ENCODE measurements around the gene SYNGR4. TPM values are rescaled to one million over a fixed set of nuclear protein-coding genes. Genes with fewer than 3 reads are reported as not detected.

Gene SYNGR4
- total RNA-seq, 1 experiment from 2014 or later = not detected

DNA sequence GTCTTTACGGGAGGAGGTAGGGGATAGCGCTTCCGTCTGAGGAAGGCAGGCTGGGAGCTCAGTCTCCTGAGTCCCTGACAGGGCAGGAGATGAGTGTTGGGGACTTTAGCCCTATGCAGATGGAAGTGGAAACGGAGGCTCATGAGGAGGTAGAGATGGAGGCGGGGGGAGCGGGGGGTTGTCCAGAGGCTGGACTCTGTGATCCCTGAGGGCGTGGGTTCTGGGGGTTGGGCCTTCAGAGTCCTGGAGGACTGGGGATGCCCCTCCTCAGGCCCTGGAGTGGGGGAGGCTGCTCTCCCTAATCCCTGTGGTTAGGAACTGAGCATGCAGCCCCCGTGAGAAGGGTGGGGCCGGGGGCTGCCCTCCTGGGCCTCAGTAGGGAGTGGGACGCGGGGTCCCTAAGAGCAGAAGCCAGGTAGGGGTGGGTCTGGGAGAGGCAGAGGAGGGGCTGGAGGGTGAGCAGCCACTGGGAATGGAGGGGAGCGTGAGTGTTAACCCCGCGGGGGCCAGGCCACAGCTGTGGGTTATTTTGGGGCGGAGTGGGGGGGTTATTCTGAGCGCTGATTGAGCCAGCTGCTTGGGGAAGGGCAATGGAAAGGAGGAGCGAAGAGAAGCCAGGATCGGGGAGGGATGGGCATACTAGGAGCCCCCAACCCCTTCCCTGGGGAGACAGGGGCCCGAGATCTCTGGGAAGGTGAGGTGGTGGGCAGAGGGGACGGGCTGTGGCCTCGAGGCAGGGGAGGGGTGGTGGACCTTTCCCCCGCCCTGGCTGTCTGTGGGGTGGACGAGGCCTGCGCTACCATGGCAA is 32.1 kb downstream of the SYNGR4 start:
- DNase-seq (ENCODE audit: low spot score) = no peak

DNA sequence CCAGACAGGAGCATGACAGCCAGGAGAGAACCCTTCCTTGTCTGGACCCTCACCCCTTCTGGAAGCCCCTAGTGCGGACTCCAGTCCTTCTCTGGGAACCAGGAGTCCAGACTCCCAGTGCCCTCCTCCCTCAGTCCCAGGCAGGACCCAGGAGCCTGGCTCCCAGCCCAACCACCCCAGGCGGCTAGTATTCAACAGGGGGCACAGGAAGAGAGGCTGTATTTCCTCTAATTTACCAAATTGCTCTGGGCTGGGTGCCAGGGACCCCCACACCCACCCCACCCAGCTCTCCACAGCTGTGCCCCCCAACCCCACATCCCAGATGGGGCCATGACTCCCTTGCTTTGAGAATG is 32.6 kb downstream of the SYNGR4 start:
- DNase-seq (ENCODE audit: low spot score) = no peak

DNA sequence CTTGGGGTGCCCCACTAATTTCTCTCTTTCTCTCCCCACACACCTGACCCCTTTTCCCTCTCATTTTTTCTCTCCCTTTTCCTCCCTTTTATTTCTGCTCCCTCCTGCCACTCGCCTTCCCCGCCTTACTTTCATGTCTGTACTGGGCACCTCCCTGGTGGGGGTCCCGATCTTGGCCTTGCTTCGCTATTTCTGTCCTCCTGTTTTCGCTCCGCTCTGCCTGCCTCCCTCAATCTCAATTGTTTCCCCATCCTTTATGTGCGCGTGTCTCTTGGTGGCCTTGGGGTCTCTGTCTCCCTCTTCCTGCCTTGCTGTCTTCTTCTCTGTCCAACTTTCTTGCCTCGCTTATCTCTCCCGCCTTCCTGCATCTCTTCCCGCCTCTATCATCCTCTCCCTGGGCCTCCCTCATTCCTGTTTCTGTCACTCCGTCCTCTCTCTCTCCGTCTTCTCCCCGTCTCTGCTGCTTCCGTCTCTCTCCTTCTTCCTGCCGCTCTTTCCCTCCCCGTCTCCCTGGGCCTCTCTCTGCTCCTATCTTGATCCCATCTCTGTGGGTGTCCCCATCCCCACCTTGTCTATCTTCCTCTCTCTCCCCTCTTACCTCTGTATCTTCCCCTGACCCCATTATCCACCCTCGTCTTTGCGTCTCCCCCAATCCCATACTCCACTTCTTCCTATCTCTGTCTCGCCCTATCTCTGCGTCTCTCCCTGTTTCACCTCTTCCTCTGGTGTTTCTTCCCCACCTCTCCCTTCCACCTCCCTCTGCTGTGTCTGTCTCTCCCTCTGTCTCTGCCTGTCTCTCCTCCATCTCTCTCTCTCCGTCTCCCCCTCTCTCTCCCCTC is 33.3 kb downstream of the SYNGR4 start:
- DNase-seq (ENCODE audit: low spot score) = no peak

DNA sequence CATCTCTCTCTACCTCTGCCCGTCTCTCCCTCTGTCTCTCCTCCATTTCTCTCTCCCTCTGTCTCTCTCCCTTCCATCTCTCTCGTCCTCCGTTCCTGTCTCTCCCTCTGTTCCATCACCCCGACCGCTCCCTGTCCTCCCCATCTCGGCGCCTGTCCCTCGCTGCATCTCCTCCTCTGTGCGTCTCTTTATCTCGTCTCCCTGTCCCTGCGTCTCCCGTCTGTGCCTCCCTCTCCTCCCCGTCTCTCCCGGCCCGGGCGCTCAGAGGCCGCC is 33.9 kb downstream of the SYNGR4 start:
- no peak for DNase-seq (ENCODE audit: low spot score)

DNA sequence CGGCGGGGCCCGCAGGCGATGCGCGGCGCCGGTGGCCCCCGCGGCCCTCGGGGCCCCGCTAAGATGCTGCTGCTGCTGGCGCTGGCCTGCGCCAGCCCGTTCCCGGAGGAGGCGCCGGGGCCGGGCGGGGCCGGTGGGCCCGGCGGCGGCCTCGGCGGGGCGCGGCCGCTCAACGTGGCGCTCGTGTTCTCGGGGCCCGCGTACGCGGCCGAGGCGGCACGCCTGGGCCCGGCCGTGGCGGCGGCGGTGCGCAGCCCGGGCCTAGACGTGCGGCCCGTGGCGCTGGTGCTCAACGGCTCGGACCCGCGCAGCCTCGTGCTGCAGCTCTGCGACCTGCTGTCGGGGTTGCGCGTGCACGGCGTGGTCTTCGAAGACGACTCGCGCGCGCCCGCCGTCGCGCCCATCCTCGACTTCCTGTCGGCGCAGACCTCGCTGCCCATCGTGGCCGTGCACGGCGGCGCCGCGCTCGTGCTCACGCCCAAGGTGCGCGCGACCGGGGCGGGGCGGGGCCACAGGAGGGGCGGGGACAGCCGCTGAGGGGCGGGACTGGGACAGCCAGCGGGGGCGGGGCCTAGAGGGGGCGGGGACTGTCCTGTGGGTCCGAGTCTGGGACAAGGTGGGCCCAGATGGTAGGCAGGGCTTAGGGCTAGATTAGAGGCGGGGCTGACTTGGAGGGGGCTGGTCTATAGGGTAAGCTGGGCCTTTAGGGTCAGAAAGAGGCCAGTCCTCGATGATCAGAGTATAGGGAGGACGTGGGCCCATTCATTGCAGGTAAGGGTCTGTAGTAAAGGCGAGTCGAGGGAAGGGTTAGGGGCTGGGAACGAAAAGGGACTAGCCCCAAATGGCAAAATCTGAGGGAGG is 34.4 kb downstream of the SYNGR4 start:
- DNase-seq (ENCODE audit: low spot score) = no peak

DNA sequence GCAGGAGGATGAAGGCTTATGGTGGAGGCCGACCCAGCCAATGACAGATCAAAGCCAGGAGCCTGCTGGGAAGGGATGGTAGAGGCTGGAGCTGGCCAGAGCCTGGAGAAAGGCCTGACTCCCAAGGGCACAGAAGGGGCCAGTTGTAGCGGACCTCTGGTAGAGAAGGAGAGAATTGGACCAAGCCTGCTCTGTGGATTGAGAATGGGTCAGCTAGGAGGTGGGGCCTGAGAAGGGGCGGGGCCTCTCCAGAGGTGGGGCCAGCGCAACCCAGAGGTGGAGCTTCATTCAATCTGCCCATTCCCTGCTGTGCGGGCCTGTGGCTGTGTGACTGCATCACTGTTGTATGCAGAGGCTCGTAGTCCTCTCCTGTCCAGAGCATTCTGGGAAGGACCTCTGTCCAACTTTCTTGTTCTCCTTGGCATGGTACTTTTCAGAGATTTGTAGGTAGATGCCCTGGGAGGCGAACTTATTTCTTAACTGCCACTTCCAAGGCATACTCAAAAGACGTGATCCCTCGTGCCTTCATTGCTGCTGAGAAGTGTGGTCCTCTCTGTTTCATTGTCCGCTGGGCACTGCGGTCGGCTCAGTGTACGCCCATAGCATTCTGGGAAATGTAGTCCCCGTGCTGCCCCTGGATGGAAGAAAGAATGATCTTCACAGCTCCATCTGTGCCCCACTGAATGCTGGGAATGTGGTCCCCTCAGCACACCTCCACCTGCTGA is 36.0 kb downstream of the SYNGR4 start:
- peak; percentile 55 for DNase-seq (ENCODE audit: low spot score)

DNA sequence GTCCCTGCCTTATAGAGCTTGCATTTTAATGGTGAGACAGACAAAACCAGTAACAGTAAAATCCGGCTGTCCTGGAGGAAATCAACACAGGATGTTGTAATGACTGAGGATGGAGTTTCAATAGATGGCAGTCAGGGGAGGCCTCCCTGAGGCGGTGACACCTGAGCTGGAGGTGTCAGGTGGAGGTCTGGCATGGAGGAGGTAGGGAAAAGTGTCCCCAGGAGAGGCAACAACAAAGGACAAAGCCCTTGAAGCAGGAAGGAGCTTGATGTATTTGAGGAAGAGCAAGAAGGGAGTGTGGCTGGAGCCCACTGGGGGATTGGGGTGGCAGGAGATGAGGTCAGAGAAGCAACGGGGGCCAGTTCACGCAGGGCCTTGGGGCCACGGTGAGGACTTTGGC is 37.1 kb downstream of the SYNGR4 start:
- no peak for DNase-seq (ENCODE audit: low spot score)

DNA sequence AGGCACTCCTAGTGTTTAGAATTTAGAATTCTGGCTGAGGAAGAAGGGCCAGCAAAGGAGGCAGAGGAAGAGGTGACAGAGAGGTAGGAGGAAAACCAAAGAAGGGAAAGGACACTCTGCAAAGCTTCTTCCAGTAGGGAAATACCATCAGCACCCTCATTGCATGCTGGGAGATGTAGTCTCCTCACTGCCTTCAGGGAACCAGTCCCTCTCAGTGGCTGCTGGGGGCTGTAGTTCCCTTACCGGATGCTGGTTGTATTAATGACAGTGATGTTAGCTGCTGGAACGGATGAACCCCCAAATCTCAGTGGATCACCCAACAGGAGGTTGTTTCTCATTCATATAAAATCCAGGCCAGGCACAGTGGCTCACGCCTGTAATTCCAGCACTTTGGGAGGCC is 39.4 kb downstream of the SYNGR4 start:
- peak; percentile 67 for DNase-seq (ENCODE audit: low spot score)

DNA sequence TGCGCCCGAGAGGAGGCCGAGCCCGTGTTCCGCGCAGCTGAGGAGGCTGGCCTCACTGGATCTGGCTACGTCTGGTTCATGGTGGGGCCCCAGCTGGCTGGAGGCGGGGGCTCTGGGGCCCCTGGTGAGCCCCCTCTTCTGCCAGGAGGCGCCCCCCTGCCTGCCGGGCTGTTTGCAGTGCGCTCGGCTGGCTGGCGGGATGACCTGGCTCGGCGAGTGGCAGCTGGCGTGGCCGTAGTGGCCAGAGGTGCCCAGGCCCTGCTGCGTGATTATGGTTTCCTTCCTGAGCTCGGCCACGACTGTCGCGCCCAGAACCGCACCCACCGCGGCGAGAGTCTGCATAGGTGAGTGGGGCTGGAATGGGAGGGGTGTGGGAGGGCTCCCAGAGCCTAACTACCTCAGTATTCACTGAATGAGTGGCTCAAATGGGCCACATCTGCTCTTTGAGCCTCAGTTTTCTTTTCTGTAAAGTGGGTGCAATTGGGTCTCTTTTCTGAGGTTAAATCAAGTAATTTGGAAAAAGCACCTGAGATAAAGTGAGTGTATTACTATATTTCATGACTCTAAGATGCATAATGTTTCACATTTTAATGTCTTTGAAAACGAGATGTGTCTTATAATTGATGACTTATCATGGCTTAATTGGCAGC is 41.0 kb downstream of the SYNGR4 start:
- DNase-seq (ENCODE audit: low spot score) = no peak

DNA sequence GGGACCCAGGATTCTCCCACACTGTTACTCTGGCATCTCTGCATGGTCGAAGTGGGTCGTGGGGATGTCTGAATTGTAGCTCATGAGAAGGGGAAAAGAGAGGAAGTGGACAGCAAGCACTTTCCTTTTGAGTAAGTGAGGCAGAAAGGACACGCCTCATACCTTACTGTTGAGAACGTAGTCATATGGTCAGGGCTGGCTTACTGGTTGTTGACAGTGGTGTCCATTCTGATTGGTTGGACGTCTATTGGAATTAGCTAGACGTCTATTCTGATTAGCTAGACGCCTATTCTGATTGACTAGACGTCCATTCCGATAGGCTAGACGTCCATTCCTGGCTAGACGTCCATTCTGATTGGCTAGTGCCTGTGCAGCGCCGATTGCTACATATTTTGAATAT is 41.7 kb downstream of the SYNGR4 start:
- DNase-seq (ENCODE audit: low spot score) = peak; percentile 31

DNA sequence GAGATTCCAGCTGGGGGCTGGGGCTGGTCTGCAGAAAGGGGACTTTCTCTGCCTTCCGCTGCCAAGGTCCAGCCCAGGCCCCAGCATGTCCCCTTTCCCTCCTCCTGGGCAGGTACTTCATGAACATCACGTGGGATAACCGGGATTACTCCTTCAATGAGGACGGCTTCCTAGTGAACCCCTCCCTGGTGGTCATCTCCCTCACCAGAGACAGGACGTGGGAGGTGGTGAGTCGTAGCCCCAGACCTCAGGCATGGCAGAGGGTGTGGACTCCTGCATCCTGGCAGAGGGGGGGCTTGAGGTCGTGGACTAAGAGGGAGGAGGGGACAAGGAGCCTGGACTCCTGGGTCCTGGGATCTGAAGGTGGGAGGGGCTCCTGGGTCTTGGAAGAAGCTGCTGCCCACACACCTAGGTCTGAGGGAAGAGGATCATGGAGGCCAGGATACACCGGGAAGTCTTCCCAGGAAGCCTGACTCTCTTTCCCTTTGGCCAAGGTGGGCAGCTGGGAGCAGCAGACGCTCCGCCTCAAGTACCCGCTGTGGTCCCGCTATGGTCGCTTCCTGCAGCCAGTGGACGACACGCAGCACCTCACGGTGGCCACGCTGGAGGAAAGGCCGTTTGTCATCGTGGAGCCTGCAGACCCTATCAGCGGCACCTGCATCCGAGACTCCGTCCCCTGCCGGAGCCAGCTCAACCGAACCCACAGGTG is 49.9 kb downstream of the SYNGR4 start:
- DNase-seq (ENCODE audit: low spot score) = peak; percentile 20

DNA sequence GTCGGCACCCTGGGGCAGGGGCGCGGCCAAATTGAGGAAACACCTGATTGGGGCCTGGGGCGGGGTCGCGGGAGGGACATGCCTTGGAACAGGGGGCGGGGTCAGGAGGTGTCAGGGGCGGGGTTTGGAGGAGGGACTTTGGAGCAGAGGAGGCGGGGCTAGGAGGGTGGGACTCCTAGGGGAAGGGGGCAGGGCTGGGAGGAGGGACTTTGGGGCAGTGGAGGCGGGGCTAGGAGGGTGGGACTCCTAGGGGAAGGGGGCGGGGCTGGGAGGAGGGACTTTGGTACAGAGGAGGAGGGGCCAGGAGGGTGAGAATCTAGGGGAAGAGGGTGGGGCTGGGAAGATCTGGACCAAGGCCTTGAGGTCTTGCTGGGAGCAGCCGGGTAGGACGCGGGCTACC is 51.2 kb downstream of the SYNGR4 start:
- DNase-seq (ENCODE audit: low spot score) = peak; percentile 37

DNA sequence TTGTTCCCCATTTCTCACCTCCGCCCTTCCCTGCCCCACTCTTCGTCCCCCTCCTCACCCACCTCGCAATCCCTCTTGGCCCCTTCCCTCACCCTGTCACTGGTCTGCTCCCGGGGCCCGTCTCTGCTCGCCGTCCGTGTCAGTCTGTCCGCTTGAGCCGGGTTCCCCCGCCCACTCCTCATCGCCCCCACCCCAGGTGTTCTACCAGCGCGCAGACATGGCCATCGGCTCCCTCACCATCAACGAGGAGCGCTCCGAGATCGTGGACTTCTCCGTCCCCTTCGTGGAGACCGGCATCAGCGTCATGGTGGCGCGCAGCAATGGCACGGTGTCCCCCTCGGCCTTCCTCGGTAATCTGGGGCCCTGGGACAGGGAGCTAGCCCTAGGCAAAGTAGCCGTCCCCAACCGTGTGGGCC is 51.6 kb downstream of the SYNGR4 start:
- DNase-seq (ENCODE audit: low spot score) = no peak

DNA sequence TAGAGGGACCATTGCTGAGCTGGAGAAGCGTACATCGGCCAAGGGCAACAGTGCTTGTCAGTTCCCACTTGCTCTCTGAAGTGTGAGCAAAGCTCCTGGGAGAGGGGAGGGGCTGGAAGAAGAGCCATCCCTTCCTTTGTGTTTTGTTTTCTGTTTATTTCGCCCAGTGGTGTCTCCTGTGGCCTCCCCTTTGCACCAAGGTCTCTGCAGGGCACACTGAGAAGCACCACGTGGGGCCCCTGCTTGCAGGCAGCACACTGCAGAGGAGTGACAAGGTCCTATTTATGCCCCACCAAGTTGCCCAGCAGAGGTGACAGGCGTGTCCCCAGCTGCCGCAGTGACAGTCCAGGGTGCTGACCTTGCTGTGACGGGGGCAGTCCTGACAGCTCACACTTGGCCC is 53.3 kb downstream of the SYNGR4 start:
- no peak for DNase-seq (ENCODE audit: low spot score)

DNA sequence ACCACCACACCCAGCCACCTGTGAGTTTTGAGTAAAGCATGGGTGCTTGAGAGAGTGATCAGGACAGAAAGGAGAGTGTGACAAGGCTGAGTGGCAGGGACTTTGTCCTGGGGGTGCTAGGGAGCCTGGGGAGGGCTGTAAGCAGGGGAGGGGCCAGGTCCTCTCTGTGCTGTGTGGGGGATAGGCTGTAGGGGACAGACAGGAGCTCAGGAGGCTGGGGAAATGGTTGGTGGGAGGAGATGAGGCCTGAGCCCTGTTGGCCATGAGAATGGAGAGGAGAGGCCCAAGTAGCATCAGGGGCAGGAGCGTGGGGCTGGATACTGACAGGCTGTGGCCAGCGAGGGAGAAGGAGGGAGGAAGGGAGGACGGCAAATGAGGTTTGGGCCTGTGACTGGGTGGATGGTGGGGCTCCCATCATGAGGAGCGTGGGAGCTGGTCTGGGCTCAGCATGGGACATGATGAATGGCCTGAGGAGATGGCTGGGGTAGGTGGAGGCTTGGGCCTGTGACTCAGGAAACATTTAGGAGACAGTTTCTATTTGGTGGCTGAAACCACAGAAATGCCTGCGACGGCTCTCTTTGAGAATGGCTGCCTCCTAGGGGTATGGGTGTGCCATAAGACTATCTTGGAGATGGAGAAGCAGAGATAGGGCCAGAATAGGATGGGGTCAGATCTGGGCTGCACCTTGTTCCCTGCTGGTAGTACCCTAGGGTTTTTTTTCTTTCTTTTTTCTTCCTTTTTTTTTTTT is 54.3 kb downstream of the SYNGR4 start:
- DNase-seq (ENCODE audit: low spot score) = peak; percentile 69

DNA sequence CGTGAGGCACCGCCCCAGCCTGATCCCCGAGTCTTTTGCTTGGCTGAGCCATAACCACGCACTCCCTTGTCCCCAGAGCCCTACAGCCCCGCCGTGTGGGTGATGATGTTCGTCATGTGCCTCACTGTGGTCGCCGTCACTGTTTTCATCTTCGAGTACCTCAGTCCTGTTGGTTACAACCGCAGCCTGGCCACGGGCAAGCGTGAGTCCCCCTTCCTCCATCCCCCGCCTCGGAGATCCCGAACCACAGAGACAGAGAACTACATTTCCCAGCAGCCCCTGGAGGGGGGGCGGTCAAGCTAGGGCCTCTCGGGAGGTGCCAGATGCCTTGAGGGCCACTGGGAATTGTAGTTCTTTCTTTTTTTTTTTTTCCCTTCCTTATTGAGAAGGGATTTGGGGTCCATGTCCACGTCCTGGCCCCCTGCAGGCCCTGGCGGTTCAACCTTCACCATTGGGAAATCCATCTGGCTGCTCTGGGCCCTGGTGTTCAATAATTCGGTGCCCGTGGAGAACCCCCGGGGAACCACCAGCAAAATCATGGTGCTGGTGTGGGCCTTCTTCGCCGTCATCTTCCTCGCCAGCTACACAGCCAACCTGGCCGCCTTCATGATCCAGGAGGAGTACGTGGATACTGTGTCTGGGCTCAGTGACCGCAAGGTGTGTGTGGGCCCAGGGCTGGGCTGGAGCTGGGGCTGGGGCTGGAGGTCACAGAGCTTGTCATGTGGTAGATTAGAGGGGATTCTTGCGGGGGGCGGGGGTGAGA is 55.2 kb downstream of the SYNGR4 start:
- DNase-seq (ENCODE audit: low spot score) = peak; percentile 40

DNA sequence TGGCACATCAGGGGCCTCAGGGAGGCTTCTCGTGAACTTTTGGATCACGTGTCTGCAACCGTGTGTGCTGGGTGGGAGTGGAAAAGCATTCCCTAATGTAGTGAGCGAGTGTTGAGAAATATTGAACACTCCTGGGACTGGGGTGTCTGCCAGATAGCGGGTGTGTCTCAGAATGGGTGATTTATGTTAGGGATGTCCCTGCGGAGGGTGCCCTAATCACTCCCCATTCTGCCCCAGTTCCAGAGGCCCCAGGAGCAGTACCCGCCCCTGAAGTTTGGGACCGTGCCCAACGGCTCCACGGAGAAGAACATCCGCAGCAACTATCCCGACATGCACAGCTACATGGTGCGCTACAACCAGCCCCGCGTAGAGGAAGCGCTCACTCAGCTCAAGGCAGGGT is 57.4 kb downstream of the SYNGR4 start:
- DNase-seq (ENCODE audit: low spot score) = no peak

DNA sequence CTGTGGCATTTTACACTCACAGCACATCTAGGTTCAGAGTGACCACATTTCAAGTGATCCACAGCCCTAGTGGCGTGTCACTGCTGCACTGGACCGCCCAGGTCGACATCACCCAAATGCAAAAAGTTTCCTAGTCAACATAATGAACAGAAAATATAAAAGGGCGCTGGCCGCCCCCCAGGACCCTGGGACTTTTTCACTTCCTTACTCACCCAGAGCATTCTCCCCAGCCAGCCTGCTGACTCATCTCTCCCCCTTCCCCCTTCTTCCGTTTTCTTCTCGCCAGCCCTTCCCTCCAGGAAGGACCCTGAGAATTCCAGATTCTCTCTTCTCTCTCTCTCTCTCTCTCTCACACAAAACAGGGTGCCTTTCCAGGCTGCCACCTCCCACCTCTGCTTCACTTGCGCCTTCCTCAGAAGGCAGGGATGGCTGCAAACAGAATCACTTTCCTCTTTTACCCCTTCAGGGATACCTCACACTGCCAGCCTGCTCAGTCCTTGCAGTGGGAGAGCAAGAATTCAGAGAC is 60.6 kb downstream of the SYNGR4 start:
- DNase-seq (ENCODE audit: low spot score) = peak; percentile 78
